HL-60 (cell line): ENCODE data around the gene SMIM17.

ENCODE experiments used
- DNase-seq, 2 experiments: peaks; one replicate each; pipeline ENCODE4 v3.0.0-alpha.2; 2010 to 2020; ENCODE audit warnings: low read depth in 1 of 2, low spot score in 1 of 2
- H3K27ac ChIP-seq: fragments of 250-450 bp; sonication (Bioruptor Pico); replicated peaks from 2 replicates; pipeline ENCODE4 v1.5.1; 2020; ENCODE audit warnings: mild to moderate bottlenecking, moderate library complexity
- H3K27me3 ChIP-seq: fragments of 250-450 bp; sonication (Bioruptor Pico); 2 replicates; pipeline ENCODE4 v1.5.1; 2021; ENCODE audit warnings: mild to moderate bottlenecking, moderate library complexity; ENCODE audit not compliant: insufficient read depth, poor library complexity, severe bottlenecking
- H3K4me3 ChIP-seq: replicated peaks from 2 replicates; pipeline ENCODE4 v1.5.1; 2011; ENCODE audit warnings: mild to moderate bottlenecking, control low read depth, low read length; ENCODE audit not compliant: insufficient read depth
- GABPA ChIP-seq: IDR thresholded peaks from 2 replicates; pipeline ENCODE4 v1.6.1; 2012; ENCODE audit warnings: low read depth
- POLR2AphosphoS5 ChIP-seq: IDR thresholded peaks from 2 replicates; pipeline ENCODE4 v1.6.1; 2012; ENCODE audit warnings: low read depth
- SPI1 ChIP-seq: IDR thresholded peaks from 2 replicates; pipeline ENCODE4 v1.6.1; 2012; ENCODE audit warnings: low read depth, mild to moderate bottlenecking, borderline replicate concordance
- TF ChIP-seq, protein P1 (sequence below): IDR thresholded peaks from 2 replicates; pipeline ENCODE4 v1.6.1; 2012; ENCODE audit warnings: low read depth; ENCODE audit not compliant: insufficient replicate concordance
- TF ChIP-seq, protein P2 (sequence below): IDR thresholded peaks from one replicate; pipeline ENCODE4 v1.5.1; 2011; ENCODE audit warnings: low read length, control low read depth, inconsistent platforms; ENCODE audit not compliant: insufficient read depth

Gene SMIM17

DNA sequence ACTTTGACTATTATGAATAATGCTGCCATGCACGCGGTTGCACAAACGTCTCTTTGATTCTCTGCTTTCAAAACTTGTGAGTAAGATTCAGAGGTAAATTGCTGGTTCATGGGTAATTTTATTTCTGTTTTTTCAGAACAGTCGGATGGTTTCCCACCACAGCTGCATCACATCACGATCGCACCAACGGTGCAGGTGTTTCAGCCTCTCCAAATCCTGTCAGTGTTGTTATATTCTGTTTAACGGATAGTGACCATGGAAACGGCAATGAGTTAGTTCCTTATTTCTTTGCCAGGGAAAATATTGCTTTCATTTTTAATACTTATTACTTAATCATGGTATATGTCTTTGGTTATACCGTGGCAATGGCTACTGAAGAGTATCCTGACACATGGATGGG is 47.7 kb downstream of the SMIM17 start:
- no peaks in the 10 kb centered on the region for H3K27me3 ChIP-seq
- H3K27ac ChIP-seq: no peak overlapping the region
- H3K4me3 ChIP-seq: no peak overlapping the region
- no peak for TF ChIP-seq GABPA
- no peak for TF ChIP-seq SPI1
- no peak for TF ChIP-seq POLR2AphosphoS5
- TF ChIP-seq, protein P1, sequence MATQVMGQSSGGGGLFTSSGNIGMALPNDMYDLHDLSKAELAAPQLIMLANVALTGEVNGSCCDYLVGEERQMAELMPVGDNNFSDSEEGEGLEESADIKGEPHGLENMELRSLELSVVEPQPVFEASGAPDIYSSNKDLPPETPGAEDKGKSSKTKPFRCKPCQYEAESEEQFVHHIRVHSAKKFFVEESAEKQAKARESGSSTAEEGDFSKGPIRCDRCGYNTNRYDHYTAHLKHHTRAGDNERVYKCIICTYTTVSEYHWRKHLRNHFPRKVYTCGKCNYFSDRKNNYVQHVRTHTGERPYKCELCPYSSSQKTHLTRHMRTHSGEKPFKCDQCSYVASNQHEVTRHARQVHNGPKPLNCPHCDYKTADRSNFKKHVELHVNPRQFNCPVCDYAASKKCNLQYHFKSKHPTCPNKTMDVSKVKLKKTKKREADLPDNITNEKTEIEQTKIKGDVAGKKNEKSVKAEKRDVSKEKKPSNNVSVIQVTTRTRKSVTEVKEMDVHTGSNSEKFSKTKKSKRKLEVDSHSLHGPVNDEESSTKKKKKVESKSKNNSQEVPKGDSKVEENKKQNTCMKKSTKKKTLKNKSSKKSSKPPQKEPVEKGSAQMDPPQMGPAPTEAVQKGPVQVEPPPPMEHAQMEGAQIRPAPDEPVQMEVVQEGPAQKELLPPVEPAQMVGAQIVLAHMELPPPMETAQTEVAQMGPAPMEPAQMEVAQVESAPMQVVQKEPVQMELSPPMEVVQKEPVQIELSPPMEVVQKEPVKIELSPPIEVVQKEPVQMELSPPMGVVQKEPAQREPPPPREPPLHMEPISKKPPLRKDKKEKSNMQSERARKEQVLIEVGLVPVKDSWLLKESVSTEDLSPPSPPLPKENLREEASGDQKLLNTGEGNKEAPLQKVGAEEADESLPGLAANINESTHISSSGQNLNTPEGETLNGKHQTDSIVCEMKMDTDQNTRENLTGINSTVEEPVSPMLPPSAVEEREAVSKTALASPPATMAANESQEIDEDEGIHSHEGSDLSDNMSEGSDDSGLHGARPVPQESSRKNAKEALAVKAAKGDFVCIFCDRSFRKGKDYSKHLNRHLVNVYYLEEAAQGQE: no peak
- TF ChIP-seq, protein P2, sequence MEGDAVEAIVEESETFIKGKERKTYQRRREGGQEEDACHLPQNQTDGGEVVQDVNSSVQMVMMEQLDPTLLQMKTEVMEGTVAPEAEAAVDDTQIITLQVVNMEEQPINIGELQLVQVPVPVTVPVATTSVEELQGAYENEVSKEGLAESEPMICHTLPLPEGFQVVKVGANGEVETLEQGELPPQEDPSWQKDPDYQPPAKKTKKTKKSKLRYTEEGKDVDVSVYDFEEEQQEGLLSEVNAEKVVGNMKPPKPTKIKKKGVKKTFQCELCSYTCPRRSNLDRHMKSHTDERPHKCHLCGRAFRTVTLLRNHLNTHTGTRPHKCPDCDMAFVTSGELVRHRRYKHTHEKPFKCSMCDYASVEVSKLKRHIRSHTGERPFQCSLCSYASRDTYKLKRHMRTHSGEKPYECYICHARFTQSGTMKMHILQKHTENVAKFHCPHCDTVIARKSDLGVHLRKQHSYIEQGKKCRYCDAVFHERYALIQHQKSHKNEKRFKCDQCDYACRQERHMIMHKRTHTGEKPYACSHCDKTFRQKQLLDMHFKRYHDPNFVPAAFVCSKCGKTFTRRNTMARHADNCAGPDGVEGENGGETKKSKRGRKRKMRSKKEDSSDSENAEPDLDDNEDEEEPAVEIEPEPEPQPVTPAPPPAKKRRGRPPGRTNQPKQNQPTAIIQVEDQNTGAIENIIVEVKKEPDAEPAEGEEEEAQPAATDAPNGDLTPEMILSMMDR: no peak
- DNase-seq: no peak

DNA sequence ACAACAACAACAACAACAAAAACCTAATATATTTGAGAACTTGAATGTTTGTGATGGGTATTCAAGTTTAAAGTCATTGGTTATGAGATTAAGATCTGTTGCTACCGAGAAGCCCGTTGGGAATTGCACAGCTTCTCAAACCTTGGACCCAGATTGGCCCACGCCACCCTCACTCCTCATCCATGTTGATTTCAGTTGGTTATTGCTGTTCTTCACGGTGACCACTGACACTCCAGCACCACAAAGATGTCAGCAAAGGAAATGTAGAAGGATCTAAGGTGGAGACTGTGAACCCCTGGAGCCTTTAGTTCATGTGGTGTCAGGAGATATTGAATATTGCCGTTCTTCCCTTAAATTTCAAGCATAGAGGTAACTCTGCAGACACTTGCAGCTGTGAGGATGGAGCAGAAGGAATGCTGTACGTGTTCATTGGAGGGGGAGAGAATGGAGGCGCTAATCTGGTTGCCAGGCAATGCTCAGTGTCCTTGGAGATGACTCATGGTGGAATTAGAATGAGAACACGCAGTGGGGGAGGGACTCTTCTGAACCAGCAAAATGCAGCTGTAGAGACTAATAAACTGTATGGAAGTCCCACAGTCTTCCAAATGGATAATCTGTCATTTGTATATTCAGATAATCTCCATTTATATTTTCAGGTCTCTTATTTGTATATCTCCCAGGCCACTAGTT is 49.4 kb downstream of the SMIM17 start:
- no peak for DNase-seq
- no peaks in the 10 kb centered on the region for H3K27me3 ChIP-seq
- H3K4me3 ChIP-seq: no peak overlapping the region
- TF ChIP-seq SPI1 (no peak), POLR2AphosphoS5 (no peak), GABPA (no peak)
- TF ChIP-seq, protein P2: no peak
- TF ChIP-seq, protein P1: no peak
- H3K27ac ChIP-seq: no peak overlapping the region

DNA sequence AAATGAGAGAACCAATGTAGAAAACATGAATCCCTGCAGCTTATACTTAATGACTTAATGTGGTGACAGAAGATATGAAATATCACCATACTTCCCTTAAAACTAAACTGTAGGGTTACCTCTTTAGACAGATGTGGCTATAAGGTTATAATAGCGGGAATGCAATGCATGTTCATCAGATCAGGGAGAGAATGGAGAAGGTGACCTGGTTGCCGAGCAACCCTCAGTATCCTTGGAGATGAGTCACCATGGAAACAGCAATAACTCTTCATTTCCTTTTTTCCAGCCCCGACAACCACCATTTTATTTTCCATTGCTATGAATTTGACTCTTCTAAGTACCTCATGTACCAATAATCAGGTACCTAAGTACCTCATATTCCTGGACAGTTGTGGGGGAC is 56.6 kb downstream of the SMIM17 start:
- no peak overlapping the region for H3K27ac ChIP-seq
- no peak for DNase-seq
- H3K4me3 ChIP-seq: no peak overlapping the region
- no peak for TF ChIP-seq POLR2AphosphoS5
- TF ChIP-seq, protein P1: no peak
- TF ChIP-seq, protein P2: no peak
- TF ChIP-seq SPI1: no peak
- TF ChIP-seq GABPA: no peak
- H3K27me3 ChIP-seq: no peaks in the 10 kb centered on the region
